Heart left ventricle (tissue), 13 donors: ENCODE measurements around the gene ANXA8L1.
"Not testable (repeated sequence)": the region's sequence is repeated elsewhere in the genome, so short reads cannot be mapped to it uniquely, and the experiment has no call there.

Experiments used
- POLR2A ChIP-seq, 2 donors: fragments of 450-650 bp; IDR thresholded peaks; one replicate each; pipeline ENCODE4 v1.6.1; 2017; ENCODE audit warnings: antibody characterized with exemption in 2 of 2, mild to moderate bottlenecking in 2 of 2, moderate library complexity in 2 of 2
- TF ChIP-seq, protein P1 (sequence below), 12 donors: fragments of 200-600 bp; sonication (generic) in 4 of 12; IDR thresholded peaks; one replicate each; pipeline versions ENCODE4 v1.5.0 to v1.8.0; 2018 to 2022; ENCODE audit warnings: antibody characterized with exemption in 12 of 12, mild to moderate bottlenecking in 5 of 12
- donor health status: ischemic (EF 13 %, LVEDD 7.1; RV severe dilation, severe dysfunction).
- donor health status: DM: no; HTN: yes; CAD: no.
- donor health status: DM: no; HTN: no; CAD: no.
- donor health status: ischemic (EF 25% LVEDD 6.9; RV normal size, moderate dysfunction).
- donor health status: ischemic (EF 25% LVEDD 5.7; RV mildly dilated, moderate dysfunction).
- donor health status: ischemic (EF 35%, LVEDD 5.7; RV mildly dilated, moderate dysfunction).
- donor health status: nonischemic (EF 11% LVEDD 7.7; RV severe dilation, severe dysfunction).
- donor health status: DM: yes; HTN: yes; CAD: no.
- donor health status: PGD.
- donor health status: ischemic (EF 29% LVEDD 5.4; RV normal size, mild dysfunction).
- donor health status: nonischemic (EF 23%, LVEDD 6.1; RV moderate dilation, normal function).

DNA sequence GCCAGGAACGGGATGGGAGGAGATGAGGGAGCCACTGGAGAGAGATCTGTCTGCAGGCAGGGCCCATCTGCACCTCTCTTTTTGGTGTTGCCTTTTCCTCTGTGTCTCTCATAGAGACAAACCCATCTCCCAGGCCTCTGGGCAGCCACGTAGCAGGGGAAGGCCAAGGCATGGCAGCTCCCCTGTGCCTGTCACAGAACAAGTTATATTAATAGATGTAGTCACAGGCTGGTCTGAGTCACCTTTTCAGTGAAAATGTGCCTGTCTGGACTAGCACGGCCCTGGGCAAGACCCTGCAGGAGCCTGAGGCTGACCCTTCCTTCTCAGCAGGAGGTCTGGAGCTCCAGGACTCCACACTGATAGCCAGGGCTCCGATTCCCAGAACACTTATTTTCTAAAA lies 2.1 kb downstream of the ANXA8L1 start:
- TF ChIP-seq, protein P1, sequence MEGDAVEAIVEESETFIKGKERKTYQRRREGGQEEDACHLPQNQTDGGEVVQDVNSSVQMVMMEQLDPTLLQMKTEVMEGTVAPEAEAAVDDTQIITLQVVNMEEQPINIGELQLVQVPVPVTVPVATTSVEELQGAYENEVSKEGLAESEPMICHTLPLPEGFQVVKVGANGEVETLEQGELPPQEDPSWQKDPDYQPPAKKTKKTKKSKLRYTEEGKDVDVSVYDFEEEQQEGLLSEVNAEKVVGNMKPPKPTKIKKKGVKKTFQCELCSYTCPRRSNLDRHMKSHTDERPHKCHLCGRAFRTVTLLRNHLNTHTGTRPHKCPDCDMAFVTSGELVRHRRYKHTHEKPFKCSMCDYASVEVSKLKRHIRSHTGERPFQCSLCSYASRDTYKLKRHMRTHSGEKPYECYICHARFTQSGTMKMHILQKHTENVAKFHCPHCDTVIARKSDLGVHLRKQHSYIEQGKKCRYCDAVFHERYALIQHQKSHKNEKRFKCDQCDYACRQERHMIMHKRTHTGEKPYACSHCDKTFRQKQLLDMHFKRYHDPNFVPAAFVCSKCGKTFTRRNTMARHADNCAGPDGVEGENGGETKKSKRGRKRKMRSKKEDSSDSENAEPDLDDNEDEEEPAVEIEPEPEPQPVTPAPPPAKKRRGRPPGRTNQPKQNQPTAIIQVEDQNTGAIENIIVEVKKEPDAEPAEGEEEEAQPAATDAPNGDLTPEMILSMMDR (IDR thresholded peaks at IDR 0.05), result not testable (repeated sequence)
- TF ChIP-seq POLR2A (IDR thresholded peaks at IDR 0.05), result not testable (repeated sequence)
